Mesenchymal stem cell (in vitro differentiated cells and primary cell): ENCODE data around the gene BICD2.

ENCODE experiments used
- DNase-seq: peaks from one replicate; pipeline ENCODE4 v3.0.0-alpha.2; 2013
- H2AFZ ChIP-seq: one replicate; pipeline ENCODE4 v1.6.1; 2013; ENCODE audit warnings: low read depth, mild to moderate bottlenecking, control low read depth, inconsistent platforms, low read length, moderate library complexity
- H2AK5ac ChIP-seq: 2 replicates; pipeline ENCODE4 v1.6.1; 2013; ENCODE audit warnings: low read length, moderate library complexity, mild to moderate bottlenecking, inconsistent platforms; ENCODE audit not compliant: severe bottlenecking
- H2BK120ac ChIP-seq: one replicate; pipeline ENCODE4 v1.6.1; 2013; ENCODE audit warnings: low read depth, mild to moderate bottlenecking, inconsistent platforms, low read length, moderate library complexity
- H2BK12ac ChIP-seq, 2 experiments: one replicate each; pipeline ENCODE4 v1.6.1; 2013; ENCODE audit warnings: inconsistent platforms in 2 of 2, low read length in 2 of 2, mild to moderate bottlenecking in 2 of 2, moderate library complexity in 2 of 2, control low read depth in 1 of 2
- H2BK15ac ChIP-seq: one replicate; pipeline ENCODE4 v1.6.1; 2013; ENCODE audit warnings: mild to moderate bottlenecking, low read depth, inconsistent platforms; ENCODE audit not compliant: poor library complexity, severe bottlenecking
- H2BK5ac ChIP-seq: 2 replicates; pipeline ENCODE4 v1.6.1; 2013; ENCODE audit warnings: low read depth, mild to moderate bottlenecking, low read length, control low read depth, inconsistent platforms; ENCODE audit not compliant: poor library complexity, severe bottlenecking
- H3K14ac ChIP-seq, 2 experiments: one replicate each; pipeline ENCODE4 v1.6.1; 2013; ENCODE audit warnings: inconsistent platforms in 2 of 2, low read length in 2 of 2, control low read depth in 1 of 2, mild to moderate bottlenecking in 1 of 2, moderate library complexity in 1 of 2
- H3K18ac ChIP-seq, 2 experiments: one replicate each; pipeline ENCODE4 v1.6.1; 2013; ENCODE audit warnings: inconsistent platforms in 2 of 2, low read length in 2 of 2, control low read depth in 1 of 2, low read depth in 1 of 2, mild to moderate bottlenecking in 1 of 2
- H3K23ac ChIP-seq, 2 experiments: one replicate each; pipeline ENCODE4 v1.6.1; 2013; ENCODE audit warnings: inconsistent platforms in 2 of 2, low read length in 2 of 2, mild to moderate bottlenecking in 2 of 2, moderate library complexity in 2 of 2, control low read depth in 1 of 2
- H3K27ac ChIP-seq: 2 replicates; pipeline ENCODE4 v1.5.1; 2013; ENCODE audit warnings: mild to moderate bottlenecking, moderate library complexity, low read length, control low read depth, inconsistent platforms; ENCODE audit not compliant: poor library complexity, severe bottlenecking
- H3K27me3 ChIP-seq, 2 experiments: 2 replicates each; pipeline versions ENCODE4 v1.6.1 to v1.7.0; 2013; ENCODE audit warnings: low read length in 2 of 2, mild to moderate bottlenecking in 2 of 2, moderate library complexity in 2 of 2, control low read depth in 1 of 2, inconsistent platforms in 1 of 2; ENCODE audit not compliant: control insufficient read depth in 1 of 2, insufficient read depth in 1 of 2
- H3K36me3 ChIP-seq, 2 experiments: 2 replicates each; pipeline versions ENCODE4 v1.6.1 to v1.7.0; 2013; ENCODE audit warnings: low read length in 2 of 2, control low read depth in 1 of 2, inconsistent platforms in 1 of 2, low read depth in 1 of 2, mild to moderate bottlenecking in 1 of 2; ENCODE audit not compliant: insufficient read depth in 2 of 2, control insufficient read depth in 1 of 2
- H3K4ac ChIP-seq, 2 experiments: one replicate each; pipeline ENCODE4 v1.6.1; 2013; ENCODE audit warnings: inconsistent platforms in 2 of 2, low read length in 2 of 2, mild to moderate bottlenecking in 2 of 2, moderate library complexity in 2 of 2, control low read depth in 1 of 2, low read depth in 1 of 2
- H3K4me1 ChIP-seq: 2 replicates; pipeline ENCODE4 v1.6.1; 2013; ENCODE audit warnings: low read depth, low read length, control low read depth; ENCODE audit not compliant: control insufficient read depth, insufficient read depth
- H3K4me2 ChIP-seq: 2 replicates; pipeline ENCODE4 v1.6.1; 2013; ENCODE audit warnings: low read length, mild to moderate bottlenecking, inconsistent platforms; ENCODE audit not compliant: poor library complexity, severe bottlenecking
- H3K4me3 ChIP-seq, 2 experiments: 2 replicates each; pipeline versions ENCODE4 v1.5.1 to v1.7.0; 2013; ENCODE audit warnings: low read length in 2 of 2, mild to moderate bottlenecking in 2 of 2, control low read depth in 1 of 2, low read depth in 1 of 2; ENCODE audit not compliant: insufficient read depth in 1 of 2
- H3K79me1 ChIP-seq: replicated peaks from 2 replicates; pipeline ENCODE4 v1.6.1; 2013; ENCODE audit warnings: mild to moderate bottlenecking, control low read depth, low read length, inconsistent platforms; ENCODE audit not compliant: poor library complexity, severe bottlenecking
- H3K9ac ChIP-seq: 2 replicates; pipeline ENCODE4 v1.7.0; 2013; ENCODE audit warnings: mild to moderate bottlenecking, low read length, moderate library complexity
- H3K9me3 ChIP-seq: 2 replicates; pipeline ENCODE4 v1.7.0; 2013; ENCODE audit warnings: mild to moderate bottlenecking, low read length; ENCODE audit not compliant: control insufficient read depth
- H4K8ac ChIP-seq: one replicate; pipeline ENCODE4 v1.6.1; 2013; ENCODE audit warnings: inconsistent platforms, mild to moderate bottlenecking, low read length, moderate library complexity
- H4K91ac ChIP-seq: one replicate; pipeline ENCODE4 v1.6.1; 2013; ENCODE audit warnings: mild to moderate bottlenecking, low read length, inconsistent platforms
- WGBS: methylation state at CpG from one replicate; pipeline ENCODE4 v1.1.7; 2013; ENCODE audit warnings: mixed read lengths; 5-methylcytosine and 5-hydroxymethylcytosine counted together

Gene BICD2

DNA sequence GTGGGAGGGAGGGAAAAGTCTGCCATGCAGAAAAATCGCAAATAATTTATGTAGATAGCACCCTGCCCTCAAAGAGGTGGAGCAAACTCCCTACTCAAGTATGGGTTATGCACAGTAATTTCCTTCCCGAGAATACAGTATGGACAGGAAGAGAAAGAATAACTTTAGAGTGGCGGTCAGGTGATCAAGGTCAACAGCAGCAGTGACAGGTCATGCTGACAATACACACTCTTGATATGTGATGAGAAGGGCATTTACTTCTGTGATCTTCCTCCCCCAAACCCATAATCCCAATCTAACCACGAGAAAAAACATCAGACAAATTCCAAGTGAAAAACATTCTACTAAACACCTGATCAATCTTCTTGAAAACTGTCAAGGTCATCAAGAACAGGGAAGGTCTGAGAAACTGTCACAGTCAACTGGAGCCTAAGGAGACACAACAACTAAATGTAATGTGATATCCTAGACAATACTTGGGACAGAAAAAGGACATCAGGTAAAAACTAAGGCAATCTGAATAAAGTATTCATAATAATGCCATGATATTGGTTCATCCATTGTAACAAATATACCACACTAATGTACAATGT is 11.7 kb downstream of the BICD2 start:
- no peak overlapping the region for H4K8ac ChIP-seq
- H3K36me3 ChIP-seq: no peaks in the 10 kb centered on the region
- H3K23ac ChIP-seq: no peak overlapping the region
- H2BK15ac ChIP-seq: no peak overlapping the region
- peaks cover 31% of the 10 kb centered on the region for H3K79me1 ChIP-seq
- DNase-seq: no peak
- no peaks in the 10 kb centered on the region for H3K27me3 ChIP-seq
- H2AFZ ChIP-seq: no peak overlapping the region
- peaks cover 11% of the 10 kb centered on the region for H3K4me1 ChIP-seq
- H3K4me2 ChIP-seq: no peak overlapping the region
- WGBS: 98% methylated on average over 3 of the region's 4 CpGs
- H3K18ac ChIP-seq: no peak overlapping the region
- no peak overlapping the region for H3K4me3 ChIP-seq
- H2BK120ac ChIP-seq: no peak overlapping the region
- no peak overlapping the region for H2BK5ac ChIP-seq
- H3K27ac ChIP-seq: no peak overlapping the region
- no peak overlapping the region for H3K4ac ChIP-seq
- H3K14ac ChIP-seq: no peak overlapping the region
- H2BK12ac ChIP-seq: no peak overlapping the region
- no peak overlapping the region for H4K91ac ChIP-seq
- H3K9me3 ChIP-seq: no peaks in the 10 kb centered on the region
- H2AK5ac ChIP-seq: no peak overlapping the region
- no peak overlapping the region for H3K9ac ChIP-seq

- Histone ChIP-seq H3K23ac (no peak overlapping the region), H3K4me1 (peaks cover 35% of the 10 kb centered on the region), H3K36me3 (no peaks in the 10 kb centered on the region), H4K91ac (peak overlapping the region; percentile 34), H2AK5ac (no peak overlapping the region), H2BK5ac (no peak overlapping the region), H3K4me3 (no peak overlapping the region), H3K27me3 (no peaks in the 10 kb centered on the region), H3K14ac (peak overlapping the region in 1 of 2 experiments; percentile 35), H3K79me1 (peaks cover 33% of the 10 kb centered on the region), H2BK120ac (no peak overlapping the region), H3K9me3 (no peaks in the 10 kb centered on the region), H3K4ac (no peak overlapping the region), H2BK12ac (peak overlapping the region in 1 of 2 experiments; percentile 37), H2AFZ (no peak overlapping the region), H3K4me2 (no peak overlapping the region), H3K9ac (no peak overlapping the region), H4K8ac (no peak overlapping the region), H3K18ac (peak overlapping the region; percentile 18 to 49), H3K27ac (no peak overlapping the region), H2BK15ac (no peak overlapping the region)
- peak; percentile 47 for DNase-seq
- WGBS: 97% methylated on average over 5 of the region's 6 CpGs
Measured at GRCh38 chr9:92749934-92750315, 14.7 kb downstream of the BICD2 start.

- Histone ChIP-seq H3K36me3 (no peaks in the 10 kb centered on the region), H3K4me3 (no peak overlapping the region), H3K79me1 (peaks cover 33% of the 10 kb centered on the region), H4K91ac (peak overlapping the region; percentile 34), H3K4me1 (peaks cover 35% of the 10 kb centered on the region), H2BK12ac (peak overlapping the region; percentile 37 to 53), H2AFZ (no peak overlapping the region), H3K14ac (peak overlapping the region in 1 of 2 experiments; percentile 35), H2AK5ac (no peak overlapping the region), H3K9ac (no peak overlapping the region), H3K27me3 (no peaks in the 10 kb centered on the region), H3K4ac (no peak overlapping the region), H2BK120ac (no peak overlapping the region), H3K18ac (peak overlapping the region; percentile 18 to 49), H4K8ac (peak overlapping the region; percentile 19), H3K4me2 (no peak overlapping the region), H3K9me3 (no peaks in the 10 kb centered on the region), H2BK15ac (no peak overlapping the region), H2BK5ac (no peak overlapping the region), H3K23ac (no peak overlapping the region), H3K27ac (no peak overlapping the region)
- no peak for DNase-seq
- WGBS: 95% methylated on average over 11 of the region's 12 CpGs
Measured at GRCh38 chr9:92749071-92749933, 15.3 kb downstream of the BICD2 start.

GRCh38 chr9:92748233-92748497 is 16.5 kb downstream of the BICD2 start:
- Histone ChIP-seq H2AK5ac (peak overlapping the region; percentile 38), H4K8ac (no peak overlapping the region), H2BK15ac (no peak overlapping the region), H3K23ac (peak overlapping the region in 1 of 2 experiments; percentile 61), H3K79me1 (peaks cover 36% of the 10 kb centered on the region), H3K18ac (peak overlapping the region; percentile 16 to 52), H3K4me2 (no peak overlapping the region), H3K9ac (no peak overlapping the region), H2AFZ (no peak overlapping the region), H2BK120ac (no peak overlapping the region), H2BK5ac (no peak overlapping the region), H3K27ac (no peak overlapping the region), H3K36me3 (no peaks in the 10 kb centered on the region), H3K27me3 (no peaks in the 10 kb centered on the region), H3K4me3 (no peak overlapping the region), H3K14ac (no peak overlapping the region), H3K9me3 (no peaks in the 10 kb centered on the region), H4K91ac (no peak overlapping the region), H2BK12ac (no peak overlapping the region), H3K4ac (no peak overlapping the region), H3K4me1 (peaks cover 35% of the 10 kb centered on the region)
- 66% methylated on average over 2 of the region's 3 CpGs for WGBS
- DNase-seq: no peak
